ENCODE data around the gene TMEM222. TPM values are rescaled to one million over a fixed set of nuclear protein-coding genes. Genes with fewer than 3 reads are reported as not detected.

Gene TMEM222
- total RNA-seq, 2 donors from 2014 or later, result 29.2 to 30.2 TPM

Other genes starting within 250 kb of the TMEM222 start
- gene SLC9A1, start 167.0 kb upstream of the TMEM222 start, total RNA-seq, result 100 to 1,000 TPM; 122 to 131 TPM
- gene WDTC1, start 87.5 kb upstream of the TMEM222 start, total RNA-seq, result 10 to 100 TPM; 38.5 to 43.3 TPM
- 10 to 100 TPM; 12.9 to 15.2 TPM for gene SYTL1, start 19.9 kb downstream of the TMEM222 start, total RNA-seq
- gene MAP3K6, start 44.8 kb downstream of the TMEM222 start, total RNA-seq, result 10 to 100 TPM; 14.6 to 34.9 TPM
- under 1 TPM; 0.45 to 0.76 TPM for gene FCN3, start 52.7 kb downstream of the TMEM222 start, total RNA-seq
- gene CD164L2, start 61.2 kb downstream of the TMEM222 start, total RNA-seq, result 1 to 10 TPM in 1 of 2 donors, under 1 TPM in 1; 0.47 to 2.0 TPM
- not detected for gene GPR3, start 70.5 kb downstream of the TMEM222 start, total RNA-seq
- 100 to 1,000 TPM in 1 of 2 donors, 10 to 100 TPM in 1; 97.7 to 144 TPM for gene WASF2, start 168.0 kb downstream of the TMEM222 start, total RNA-seq